ENCODE results near the gene SETD3.

The SETD3 gene

GRCh38 chr14:99387880-99388279, 92.8 kb downstream of the SETD3 start:
- no peak for DNase-seq

DNA sequence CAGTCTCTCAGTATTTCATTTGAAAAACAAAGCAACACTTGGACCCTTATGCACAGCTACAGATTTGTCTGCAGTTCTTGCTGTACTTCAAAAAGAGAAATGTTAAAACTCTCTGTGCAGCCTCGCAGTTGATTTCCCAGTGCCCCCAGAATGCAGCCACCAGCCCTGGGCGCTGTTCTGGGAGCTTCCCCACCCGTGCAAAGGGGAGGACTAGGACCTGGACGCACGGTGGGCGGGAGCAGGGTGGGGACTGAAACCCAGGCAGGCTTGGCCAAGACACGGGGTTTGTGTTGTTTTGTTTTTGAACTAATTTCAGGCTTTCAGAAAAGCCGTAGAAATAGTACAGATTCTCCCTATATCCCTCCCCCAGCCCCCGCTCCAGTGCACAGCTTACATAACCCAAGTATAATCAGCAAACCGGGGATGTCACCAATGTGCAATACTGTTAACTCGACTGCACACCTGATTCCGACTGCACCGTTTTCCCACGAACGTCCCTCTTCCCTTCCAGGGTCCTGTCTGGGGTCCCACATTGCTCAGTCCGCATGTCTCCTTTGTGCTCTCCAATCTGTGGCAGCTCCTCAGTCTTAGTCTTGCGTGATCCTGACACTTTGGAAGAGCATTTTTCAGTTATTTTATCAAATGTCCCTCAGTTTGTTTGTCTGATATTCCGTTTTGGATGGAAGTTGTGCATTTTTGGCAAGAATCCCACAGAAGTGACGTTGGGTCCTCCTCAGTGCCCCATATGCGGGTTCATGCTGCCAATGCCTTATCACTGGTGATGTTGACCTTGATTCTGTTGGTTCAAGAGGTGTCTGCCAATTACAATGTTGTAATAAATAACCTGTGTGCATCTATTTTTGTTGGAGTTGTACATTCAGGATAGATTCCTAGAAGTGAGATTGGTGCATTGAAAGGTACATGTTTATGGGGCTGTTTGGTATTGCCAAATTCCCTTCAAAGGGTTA, 95.9 kb downstream of the SETD3 start:
- no peak for DNase-seq

GRCh38 chr14:99383472-99384449, 96.9 kb downstream of the SETD3 start:
- DNase-seq: no peak

DNA sequence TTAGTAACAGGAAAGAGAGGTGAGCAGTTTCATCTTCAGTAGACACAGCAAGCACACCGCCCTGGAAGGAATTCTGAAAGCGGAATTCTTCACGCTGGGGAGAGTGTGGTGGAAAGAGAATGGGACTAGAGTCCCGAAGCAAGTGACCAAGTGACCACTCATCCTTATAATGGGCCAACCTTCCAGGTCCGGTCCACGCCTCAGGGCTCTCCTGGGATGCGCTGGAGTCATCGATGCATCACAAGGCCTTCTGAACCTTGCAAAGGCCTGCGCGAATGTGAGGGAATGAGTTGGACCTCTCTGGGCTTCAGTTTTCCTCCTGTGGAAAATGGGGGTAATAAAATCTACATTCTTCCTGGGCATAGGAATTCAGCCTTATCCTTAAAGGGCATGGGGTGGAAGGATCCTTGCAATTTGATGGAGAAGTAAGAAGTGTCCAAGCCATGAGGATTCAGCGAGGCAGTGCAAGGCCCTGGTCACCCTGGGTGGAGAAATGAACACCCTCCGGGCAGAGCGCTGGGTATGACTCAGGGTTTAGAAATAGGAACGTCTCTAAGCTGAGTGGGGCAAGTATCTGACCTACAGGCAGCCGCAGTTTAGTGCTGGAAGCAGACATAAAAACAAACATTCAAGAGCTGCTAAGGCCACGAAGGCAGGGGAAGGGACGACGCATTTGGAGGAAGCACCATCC, 97.7 kb downstream of the SETD3 start:
- no peak for DNase-seq

DNA sequence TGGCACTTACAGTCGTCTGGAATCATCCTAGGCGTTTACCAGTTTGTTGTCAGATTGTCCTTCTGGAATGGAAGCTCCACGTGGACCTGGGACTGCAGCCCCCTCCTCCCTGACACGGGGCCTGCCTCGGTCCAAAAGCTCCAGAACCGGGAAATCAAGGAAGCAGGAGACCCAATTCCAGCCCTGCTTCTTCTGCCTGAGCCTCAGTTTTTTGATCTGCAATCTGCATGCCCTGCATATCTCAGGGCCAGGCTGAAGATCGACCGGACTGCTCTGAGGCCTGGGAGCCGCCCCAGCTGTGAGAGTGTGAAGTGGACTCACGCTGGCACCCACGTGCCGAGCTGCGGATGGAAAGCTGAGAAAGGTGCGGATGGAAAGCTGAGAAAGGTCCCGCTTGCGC, 98.6 kb downstream of the SETD3 start:
- no peak for DNase-seq

DNA sequence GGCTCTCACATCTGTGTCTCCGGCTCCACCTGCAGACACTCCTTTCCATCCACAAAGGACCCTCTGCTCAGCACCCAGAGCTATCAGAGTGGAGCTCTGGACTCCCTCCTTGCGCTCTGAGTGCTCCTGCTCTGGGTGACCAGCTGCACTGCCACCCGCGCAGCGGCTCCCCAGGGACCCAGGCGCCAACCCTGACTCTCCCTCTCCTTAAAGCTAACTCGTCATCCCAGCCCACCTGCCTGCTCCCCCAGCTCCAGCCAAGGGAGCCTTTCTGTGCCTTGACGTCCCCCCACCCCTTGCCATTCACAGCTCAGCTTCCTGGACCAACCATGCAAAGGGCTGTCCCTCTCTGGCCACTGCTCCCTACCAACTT, 99.0 kb downstream of the SETD3 start:
- no peak for DNase-seq

- no peak for DNase-seq
These were observed 99.5 kb downstream of the SETD3 start for GRCh38 chr14:99380991-99381687.

DNA sequence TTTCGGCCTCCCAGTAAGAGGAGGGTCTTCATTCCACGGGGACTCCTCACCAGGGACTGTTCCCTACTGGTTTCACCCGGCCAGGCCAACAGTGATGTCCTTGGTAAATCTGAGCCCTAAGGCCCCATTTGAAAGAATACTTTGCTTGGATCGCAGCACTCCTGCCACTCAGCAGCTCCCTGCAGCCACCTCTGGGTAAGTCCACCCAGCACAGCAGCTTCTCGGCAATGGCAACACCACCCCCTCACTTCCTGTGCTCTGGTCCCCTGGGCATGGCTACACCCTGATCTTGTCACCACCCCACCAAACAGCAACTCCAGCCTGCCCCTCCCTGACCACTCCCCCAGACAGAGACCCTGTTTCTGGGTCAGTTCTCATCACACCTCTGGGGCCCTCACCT, 100.3 kb downstream of the SETD3 start:
- no peak for DNase-seq

DNA sequence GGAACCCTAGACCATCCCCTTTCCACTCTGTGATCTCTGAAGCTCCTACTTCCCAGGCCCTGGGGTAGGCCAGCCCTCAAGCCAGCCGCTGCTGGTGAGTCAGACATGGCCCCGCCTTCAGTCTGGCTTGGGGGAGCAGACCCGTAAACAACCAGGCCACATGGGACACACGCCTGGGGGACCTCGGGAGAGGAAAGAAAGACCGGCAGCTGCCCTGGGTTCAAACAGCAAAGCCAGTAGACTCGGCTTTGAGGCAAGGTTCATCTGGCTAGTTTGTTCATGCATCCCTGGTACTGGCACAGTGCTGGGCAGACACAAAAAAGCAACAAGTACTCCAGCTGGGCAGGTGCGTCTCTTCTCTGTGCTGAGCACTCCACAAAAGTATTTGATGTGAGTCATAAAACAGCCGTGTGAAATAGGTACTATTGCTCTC, 101.9 kb downstream of the SETD3 start:
- no peak for DNase-seq

- no peak for DNase-seq
These were observed 102.7 kb downstream of the SETD3 start for GRCh38 chr14:99377951-99378350.

- DNase-seq: no peak
These were observed 105.7 kb downstream of the SETD3 start for GRCh38 chr14:99374964-99375363.

- no peak for DNase-seq
These were observed 116.9 kb downstream of the SETD3 start for GRCh38 chr14:99363616-99364290.

DNA sequence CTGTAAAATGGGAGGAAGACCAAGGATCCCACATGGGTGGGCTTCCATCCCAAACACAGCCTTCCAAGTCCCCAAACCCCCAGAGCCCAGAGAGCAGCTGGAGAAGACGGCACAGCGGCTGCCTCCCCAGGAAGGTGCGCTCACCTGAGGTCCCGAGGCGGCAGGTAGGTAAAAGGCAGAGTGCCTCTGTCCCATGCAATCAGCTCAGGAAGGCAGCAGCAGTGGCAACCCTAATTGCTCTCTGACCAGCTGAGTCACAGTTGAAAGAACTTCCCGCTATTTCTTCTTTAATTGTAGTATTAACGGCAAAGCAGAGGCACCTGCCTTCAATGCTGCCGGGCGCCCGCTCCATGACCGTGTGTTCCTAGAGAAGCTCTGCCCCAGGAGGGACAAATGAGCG, 117.6 kb downstream of the SETD3 start:
- DNase-seq: no peak

DNA sequence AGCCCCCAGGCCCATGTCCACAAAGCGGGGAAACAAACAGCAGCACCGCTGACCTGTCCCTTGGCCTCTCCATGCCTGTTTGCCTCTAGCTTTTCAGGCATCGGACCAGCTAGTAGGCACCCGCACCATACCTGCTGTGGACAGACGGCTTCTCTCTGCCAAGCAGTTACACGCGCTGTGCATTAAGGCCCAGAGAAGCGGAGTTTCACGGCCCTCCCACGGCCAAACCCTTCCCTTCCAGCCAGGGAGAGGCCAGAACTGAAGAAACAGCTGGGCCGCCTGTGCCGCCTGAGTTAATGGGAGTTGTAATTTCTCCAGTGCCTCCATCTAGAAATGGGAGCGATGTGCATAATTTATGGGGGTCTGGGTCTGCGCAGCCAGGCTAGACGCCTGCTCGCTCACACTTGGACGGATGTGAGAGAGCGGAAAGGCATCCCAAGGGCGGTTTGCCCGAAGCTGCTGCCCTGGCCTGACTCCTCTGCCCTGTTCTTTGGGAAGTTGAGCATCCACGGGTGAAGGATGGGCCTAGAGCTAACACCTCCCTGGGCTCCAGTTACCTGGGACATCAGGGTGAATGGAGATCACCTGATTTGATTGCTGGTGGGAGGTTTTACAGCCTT, 119.0 kb downstream of the SETD3 start:
- no peak for DNase-seq

DNA sequence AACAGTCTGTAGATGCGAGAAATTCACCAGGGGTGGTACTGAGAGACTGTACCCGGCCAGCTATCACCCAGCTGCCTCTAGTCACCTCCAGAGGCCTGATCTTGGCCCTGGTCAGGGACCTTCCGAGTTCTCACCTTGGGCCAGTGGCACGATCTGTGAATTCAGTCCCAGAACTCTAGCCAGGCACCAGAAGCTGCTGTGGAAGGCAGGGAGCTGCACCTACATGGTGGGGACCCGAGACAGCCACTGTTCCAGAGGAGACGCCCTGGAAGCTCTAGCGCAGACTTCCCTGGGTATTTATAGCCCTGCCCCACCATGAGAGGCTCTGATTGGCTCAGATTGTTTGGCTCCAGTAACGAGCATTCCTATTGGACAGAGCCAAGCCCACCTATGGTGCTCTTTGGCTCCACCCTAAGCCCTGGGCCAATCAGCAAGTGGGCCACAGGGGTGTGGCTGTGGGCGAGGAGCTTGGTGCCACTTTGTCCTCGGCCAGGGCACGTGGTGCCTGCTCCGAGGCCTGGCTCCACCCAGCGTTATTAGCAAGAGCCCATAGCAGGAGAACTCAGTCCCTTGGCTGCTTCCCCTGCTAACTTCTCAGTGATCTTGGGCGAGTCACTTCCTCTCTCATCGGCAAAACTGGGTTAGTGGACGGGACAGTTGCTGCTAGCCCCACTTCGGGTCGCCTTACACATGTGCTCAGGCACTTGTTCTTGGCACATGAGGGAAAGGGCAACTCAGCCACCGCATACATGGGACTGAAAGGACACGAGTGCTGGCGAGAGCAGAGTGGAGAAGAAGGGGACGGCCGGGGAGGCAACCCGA, 119.7 kb downstream of the SETD3 start:
- no peak for DNase-seq

- no peak for DNase-seq
These were observed 120.8 kb downstream of the SETD3 start for GRCh38 chr14:99359906-99360305.

DNA sequence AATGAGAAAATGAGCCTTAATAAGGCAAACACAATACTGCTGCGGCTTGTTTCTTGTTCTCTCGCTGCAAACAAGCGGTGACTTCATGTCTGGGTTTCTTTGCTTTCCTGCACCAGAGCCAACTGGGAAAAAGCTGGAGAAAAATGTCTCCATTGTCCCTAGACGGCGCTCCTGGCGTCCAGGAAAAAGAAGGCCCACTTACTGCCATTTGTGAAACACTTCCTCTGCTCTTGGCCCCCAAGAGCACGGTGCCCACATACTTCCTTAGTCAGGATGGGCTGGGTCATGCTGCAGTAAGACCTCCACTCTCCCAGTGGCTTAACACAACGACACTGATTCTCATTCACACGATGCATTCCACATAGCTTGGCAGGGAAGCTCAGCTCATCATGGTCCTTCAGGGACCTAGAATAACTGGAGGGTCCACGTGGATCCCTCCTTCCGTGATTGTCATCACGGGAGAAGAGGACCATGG, 122.7 kb downstream of the SETD3 start:
- DNase-seq: no peak

- no peak for DNase-seq
These were observed 123.3 kb downstream of the SETD3 start for GRCh38 chr14:99357151-99357915.

DNA sequence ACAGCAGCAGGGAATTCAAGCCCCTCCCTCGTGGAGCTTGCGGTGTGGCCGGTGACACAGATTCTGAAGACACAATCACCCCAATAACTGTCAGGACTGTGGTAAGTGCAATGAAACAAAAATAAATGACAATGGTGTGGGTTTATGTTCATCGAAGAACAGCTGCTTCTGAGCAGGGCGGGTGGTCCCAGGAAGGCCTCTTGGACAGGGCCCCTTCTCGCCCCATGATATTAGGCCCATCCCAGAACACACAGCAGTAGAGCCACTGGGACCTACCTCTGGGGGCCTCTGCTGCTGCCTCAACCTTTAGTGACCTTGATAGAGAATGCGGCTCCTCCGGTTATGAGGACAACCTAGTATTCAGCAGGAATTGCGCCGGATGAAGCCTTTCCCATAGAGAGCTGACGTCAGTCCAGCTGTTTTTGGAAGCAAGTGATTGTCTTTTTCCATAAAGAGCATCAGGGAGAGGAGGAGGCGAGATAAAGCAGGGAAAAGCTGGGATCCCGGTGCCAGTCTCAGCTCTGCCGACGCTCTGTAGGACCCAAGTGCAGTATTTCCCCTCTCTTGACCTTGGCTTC, 124.5 kb downstream of the SETD3 start:
- DNase-seq: no peak

Measured in activated effector memory CD4-positive, alpha-beta T cell treated with Interleukin-2 at 50 U/mL for 16 hours (primary cell).